ENCODE data around the gene LST1. TPM values are rescaled to one million over a fixed set of nuclear protein-coding genes. Genes with fewer than 3 reads are reported as not detected.

The LST1 gene
- polyA plus RNA-seq, 1 donor from 2014 or later: 20.5 TPM

- Mint-ChIP-seq H3K27ac (peak overlapping the region in 1 of 3 donors; percentile 45), H3K36me3 (peaks cover 2% of the 10 kb centered on the region), H3K9me3 (no peaks in the 10 kb centered on the region), H3K4me3 (peak overlapping the region in 1 of 4 donors; percentile 13), H3K4me1 (peaks cover 34 to 52% (median 44%) of the 10 kb centered on the region in 3 donors), H3K27me3 (no peaks in the 10 kb centered on the region)
Observed at GRCh38 chr6:31556307-31556706, 29.8 kb upstream of the LST1 start.

DNA sequence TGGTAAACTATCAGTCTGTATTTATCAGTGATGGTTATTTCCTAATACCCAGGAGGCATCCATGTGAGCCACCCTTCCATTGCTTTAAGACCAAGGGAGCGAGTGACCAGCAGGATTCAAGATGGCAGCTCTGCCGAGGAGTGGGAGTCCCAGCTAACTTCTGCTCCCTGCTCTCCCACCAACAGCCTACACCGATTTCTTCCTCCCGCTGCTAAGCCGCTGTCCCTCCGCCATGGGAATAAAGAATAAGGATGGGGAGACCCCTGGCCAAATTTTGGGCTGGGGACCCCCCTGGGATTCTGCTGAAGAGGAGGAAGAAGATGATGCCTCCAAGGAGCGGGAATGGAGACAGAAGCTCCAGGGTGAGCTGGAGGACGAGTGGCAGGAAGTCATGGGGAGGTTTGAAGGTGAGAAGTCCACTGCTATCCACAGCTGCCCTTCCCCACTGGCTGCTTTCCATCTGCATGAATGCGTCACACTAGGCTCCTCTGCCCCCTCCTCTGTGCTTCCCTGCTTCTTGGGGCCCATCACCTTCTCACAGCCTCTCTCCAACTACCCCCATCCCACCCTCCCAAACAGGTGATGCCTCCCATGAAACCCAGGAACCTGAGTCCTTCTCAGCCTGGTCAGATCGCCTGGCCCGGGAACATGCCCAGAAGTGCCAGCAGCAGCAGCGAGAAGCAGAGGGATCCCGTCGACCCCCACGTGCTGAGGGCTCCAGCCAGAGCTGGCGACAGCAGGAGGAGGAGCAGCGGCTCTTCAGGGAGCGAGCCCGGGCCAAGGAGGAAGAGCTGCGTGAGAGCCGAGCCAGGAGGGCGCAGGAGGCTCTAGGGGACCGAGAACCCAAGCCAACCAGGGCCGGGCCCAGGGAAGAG is 28.4 kb upstream of the LST1 start:
- H3K4me1 Mint-ChIP-seq: peaks cover 38 to 55% (median 49%) of the 10 kb centered on the region in 3 donors
- H3K27ac Mint-ChIP-seq: peak overlapping the region in 1 of 3 donors; percentile 98
- H3K27me3 Mint-ChIP-seq: no peaks in the 10 kb centered on the region
- H3K36me3 Mint-ChIP-seq: peaks cover 5% of the 10 kb centered on the region
- H3K9me3 Mint-ChIP-seq: no peaks in the 10 kb centered on the region
- H3K4me3 Mint-ChIP-seq: peak overlapping the region in 3 of 4 donors; percentile 32 to 94 (median 88)

DNA sequence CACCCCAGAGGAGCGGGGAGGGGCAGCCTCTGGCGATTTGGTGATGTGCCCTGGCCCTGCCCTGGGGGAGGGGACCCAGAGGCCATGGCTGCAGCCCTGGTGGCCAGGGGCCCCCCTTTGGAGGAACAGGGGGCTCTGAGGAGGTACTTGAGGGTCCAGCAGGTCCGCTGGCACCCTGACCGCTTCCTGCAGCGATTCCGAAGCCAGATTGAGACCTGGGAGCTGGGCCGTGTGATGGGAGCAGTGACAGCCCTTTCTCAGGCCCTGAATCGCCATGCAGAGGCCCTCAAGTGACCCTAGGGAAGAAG is 27.8 kb upstream of the LST1 start:
- H3K27me3 Mint-ChIP-seq: no peaks in the 10 kb centered on the region
- H3K4me3 Mint-ChIP-seq: peak overlapping the region; percentile 84 to 96 (median 91)
- peaks cover 5% of the 10 kb centered on the region for H3K36me3 Mint-ChIP-seq
- peak overlapping the region in 2 of 3 donors; percentile 95 to 98 for H3K27ac Mint-ChIP-seq
- peaks cover 43 to 60% (median 53%) of the 10 kb centered on the region in 3 donors for H3K4me1 Mint-ChIP-seq
- H3K9me3 Mint-ChIP-seq: no peaks in the 10 kb centered on the region

- Mint-ChIP-seq H3K4me1 (peaks cover 47 to 64% (median 58%) of the 10 kb centered on the region in 3 donors), H3K4me3 (peak overlapping the region; percentile 84 to 96 (median 91)), H3K9me3 (no peaks in the 10 kb centered on the region), H3K36me3 (peaks cover 6% of the 10 kb centered on the region), H3K27ac (peak overlapping the region; percentile 94 to 98 (median 95)), H3K27me3 (no peaks in the 10 kb centered on the region)
Observed at GRCh38 chr6:31558631-31559500, 27.2 kb upstream of the LST1 start.

DNA sequence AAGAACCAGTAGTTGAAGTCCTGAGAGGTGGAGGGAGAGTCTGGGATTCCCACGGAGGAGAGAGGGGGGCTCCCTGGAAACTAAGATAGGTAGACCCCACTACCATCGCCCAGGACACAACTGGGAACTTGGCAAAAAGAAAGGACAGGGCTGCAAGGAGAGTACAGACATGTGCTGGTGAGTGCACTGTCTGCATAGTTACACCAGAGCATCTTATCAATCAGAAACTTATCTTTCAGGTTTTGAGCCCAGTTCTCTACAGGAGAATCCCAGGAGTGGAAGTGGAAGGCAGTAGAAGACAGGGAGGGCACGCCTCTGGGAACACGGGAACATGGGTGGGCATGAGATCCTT is 26.5 kb upstream of the LST1 start:
- H3K4me3 Mint-ChIP-seq: peak overlapping the region; percentile 84 to 96 (median 91)
- no peaks in the 10 kb centered on the region for H3K9me3 Mint-ChIP-seq
- H3K27ac Mint-ChIP-seq: peak overlapping the region; percentile 94 to 98 (median 95)
- H3K4me1 Mint-ChIP-seq: peaks cover 47 to 65% (median 59%) of the 10 kb centered on the region in 3 donors
- H3K27me3 Mint-ChIP-seq: no peaks in the 10 kb centered on the region
- H3K36me3 Mint-ChIP-seq: peaks cover 7% of the 10 kb centered on the region

DNA sequence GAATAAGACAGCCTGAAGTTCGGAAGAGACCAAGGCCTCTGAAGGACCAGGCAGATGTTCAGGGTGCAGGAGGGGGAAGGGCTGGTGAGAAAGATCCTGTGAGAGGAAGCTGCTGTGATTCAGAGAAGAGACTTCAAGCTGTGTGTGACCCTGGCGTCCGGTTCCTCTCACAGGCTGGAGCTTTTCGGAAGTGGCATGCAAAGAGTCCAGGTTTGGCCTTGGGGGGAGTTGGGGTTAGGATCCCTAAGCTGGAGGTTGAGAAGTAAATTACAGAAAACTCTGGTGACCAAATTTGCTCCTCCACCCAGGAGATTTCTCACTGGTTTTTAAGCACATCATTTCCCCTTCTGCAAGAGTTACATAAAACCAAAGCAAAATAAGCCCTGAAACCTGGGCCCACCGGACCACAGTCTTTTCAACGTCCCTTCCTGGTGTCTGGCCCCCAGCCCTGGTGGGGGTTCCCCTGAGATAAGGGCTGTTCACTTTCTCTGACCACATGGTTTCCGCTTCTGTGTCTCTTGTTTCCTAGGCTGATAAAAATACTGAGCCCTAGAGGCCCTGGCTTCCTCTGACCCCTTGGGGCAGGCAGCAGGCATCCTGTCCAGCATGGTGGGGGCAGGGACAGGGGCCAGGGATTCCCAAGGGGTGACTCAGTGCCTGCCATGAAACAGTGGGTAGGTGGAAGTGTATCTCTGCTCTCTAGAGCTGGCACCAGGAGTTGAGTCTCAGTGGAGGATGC is 25.9 kb upstream of the LST1 start:
- H3K27me3 Mint-ChIP-seq: no peaks in the 10 kb centered on the region
- peak overlapping the region; percentile 84 to 96 (median 91) for H3K4me3 Mint-ChIP-seq
- H3K27ac Mint-ChIP-seq: peak overlapping the region; percentile 94 to 98 (median 95)
- peaks cover 7% of the 10 kb centered on the region for H3K36me3 Mint-ChIP-seq
- H3K4me1 Mint-ChIP-seq: peaks cover 48 to 66% (median 64%) of the 10 kb centered on the region in 3 donors
- H3K9me3 Mint-ChIP-seq: no peaks in the 10 kb centered on the region

DNA sequence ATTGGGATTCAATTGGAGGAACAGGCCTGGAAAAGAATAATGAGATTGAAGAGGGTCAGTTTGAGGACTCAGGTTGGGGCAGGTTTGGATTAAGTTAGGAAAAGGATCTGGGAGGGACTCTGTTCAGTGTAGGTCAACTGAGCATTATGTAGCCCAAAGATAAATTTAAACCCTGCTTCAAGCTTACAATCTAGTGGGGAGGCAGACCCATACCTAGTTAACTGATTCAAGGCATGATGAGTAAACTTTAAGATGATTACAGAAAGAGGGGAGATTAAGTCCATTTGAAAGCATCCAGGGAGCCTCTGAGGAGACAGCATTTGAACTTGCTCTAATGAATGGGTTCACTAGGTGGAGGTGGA is 25.4 kb upstream of the LST1 start:
- Mint-ChIP-seq H3K36me3 (peaks cover 11% of the 10 kb centered on the region), H3K4me1 (peaks cover 48 to 71% (median 69%) of the 10 kb centered on the region in 3 donors), H3K27ac (peak overlapping the region; percentile 94 to 98 (median 95))

DNA sequence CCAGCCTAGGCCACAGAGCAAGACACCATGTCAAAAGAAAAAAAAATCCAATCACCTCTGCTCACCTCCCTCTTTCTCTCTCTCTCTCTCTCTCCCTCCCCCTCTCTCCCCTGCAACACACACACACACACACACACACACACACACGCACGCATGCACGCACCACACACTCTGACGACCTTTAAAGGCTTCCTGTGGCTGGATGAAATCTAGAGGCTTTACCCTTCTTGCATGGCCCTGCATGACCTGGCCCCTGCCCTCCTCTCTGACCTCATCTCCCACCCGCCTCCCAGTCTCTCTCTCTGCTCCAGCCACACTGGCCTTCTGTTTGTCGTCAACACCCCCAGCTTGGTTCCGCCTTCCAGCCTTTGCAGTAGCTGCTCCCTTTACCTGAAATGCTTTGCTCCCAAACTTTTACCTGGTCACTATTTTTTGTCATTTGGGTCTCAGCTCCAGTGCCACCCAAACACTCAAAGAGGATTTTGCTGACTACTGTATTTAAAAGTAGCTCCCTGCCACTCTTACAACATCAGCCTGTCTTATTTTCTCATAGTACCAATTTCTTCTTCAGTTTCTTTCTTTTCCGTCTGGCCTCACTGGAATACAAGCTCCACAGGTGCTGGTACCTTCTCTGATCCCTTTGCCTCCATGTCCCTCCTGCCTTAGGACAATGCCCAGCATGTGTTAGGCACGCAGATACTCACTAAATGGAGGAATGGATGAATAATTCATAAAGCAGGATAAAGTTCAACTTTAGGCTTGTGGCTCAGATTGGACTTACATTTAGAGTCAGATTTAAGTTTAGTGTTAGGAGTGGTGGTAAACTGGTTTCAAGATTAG is 18.3 kb upstream of the LST1 start:
- H3K4me1 Mint-ChIP-seq: peaks cover 40 to 64% (median 62%) of the 10 kb centered on the region in 3 donors
- no peaks in the 10 kb centered on the region for H3K9me3 Mint-ChIP-seq
- no peaks in the 10 kb centered on the region for H3K27me3 Mint-ChIP-seq
- peaks cover 6% of the 10 kb centered on the region for H3K36me3 Mint-ChIP-seq
- peak overlapping the region in 3 of 4 donors; percentile 19 to 80 (median 25) for H3K4me3 Mint-ChIP-seq
- peak overlapping the region; percentile 51 to 99 (median 93) for H3K27ac Mint-ChIP-seq

More for the DNA sequence above, 25.4 kb upstream of the LST1 start:
- H3K4me3 Mint-ChIP-seq: peak overlapping the region; percentile 84 to 96 (median 91)
- H3K9me3 Mint-ChIP-seq: no peaks in the 10 kb centered on the region
- no peaks in the 10 kb centered on the region for H3K27me3 Mint-ChIP-seq

DNA sequence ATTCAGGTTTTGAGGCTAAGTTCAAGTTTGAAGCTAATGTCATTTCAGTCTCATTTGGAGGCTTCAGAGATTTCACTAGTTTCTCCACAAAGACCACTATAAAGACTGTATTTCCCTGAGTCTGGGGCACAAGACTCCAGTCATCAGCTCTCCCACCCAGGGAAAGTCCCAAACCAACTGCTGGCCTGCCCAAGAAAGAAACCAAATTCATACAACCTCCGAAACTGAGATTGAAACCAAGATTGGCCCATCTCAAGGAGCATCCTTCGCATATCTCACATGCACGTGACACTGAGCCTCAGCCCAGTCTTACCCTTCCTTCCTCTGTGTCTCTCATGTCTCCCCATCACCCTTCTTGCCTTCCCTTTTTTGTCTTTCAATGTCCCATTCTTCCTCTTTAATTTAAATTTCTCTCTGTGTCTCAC is 17.5 kb upstream of the LST1 start:
- Mint-ChIP-seq H3K27ac (peak overlapping the region; percentile 51 to 99 (median 93)), H3K9me3 (no peaks in the 10 kb centered on the region), H3K36me3 (peaks cover 6% of the 10 kb centered on the region), H3K4me1 (peaks cover 34 to 63% (median 63%) of the 10 kb centered on the region in 3 donors), H3K4me3 (peak overlapping the region; percentile 19 to 85 (median 41)), H3K27me3 (no peaks in the 10 kb centered on the region)

- Mint-ChIP-seq H3K27me3 (peaks cover 1% of the 10 kb centered on the region), H3K36me3 (peaks cover 4% of the 10 kb centered on the region), H3K9me3 (no peaks in the 10 kb centered on the region), H3K4me3 (peak overlapping the region; percentile 42 to 70 (median 54)), H3K27ac (peak overlapping the region; percentile 39 to 93 (median 51)), H3K4me1 (peaks cover 32 to 70% (median 68%) of the 10 kb centered on the region in 3 donors)
Observed at GRCh38 chr6:31569861-31570536, 16.1 kb upstream of the LST1 start.

DNA sequence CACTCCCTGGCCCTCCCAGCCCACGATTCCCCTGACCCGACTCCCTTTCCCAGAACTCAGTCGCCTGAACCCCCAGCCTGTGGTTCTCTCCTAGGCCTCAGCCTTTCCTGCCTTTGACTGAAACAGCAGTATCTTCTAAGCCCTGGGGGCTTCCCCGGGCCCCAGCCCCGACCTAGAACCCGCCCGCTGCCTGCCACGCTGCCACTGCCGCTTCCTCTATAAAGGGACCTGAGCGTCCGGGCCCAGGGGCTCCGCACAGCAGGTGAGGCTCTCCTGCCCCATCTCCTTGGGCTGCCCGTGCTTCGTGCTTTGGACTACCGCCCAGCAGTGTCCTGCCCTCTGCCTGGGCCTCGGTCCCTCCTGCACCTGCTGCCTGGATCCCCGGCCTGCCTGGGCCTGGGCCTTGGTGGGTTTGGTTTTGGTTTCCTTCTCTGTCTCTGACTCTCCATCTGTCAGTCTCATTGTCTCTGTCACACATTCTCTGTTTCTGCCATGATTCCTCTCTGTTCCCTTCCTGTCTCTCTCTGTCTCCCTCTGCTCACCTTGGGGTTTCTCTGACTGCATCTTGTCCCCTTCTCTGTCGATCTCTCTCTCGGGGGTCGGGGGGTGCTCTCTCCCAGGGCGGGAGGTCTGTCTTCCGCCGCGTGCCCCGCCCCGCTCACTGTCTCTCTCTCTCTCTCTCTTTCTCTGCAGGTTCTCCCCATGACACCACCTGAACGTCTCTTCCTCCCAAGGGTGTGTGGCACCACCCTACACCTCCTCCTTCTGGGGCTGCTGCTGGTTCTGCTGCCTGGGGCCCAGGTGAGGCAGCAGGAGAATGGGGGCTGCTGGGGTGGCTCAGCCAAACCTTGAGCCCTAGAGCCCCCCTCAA is 13.8 kb upstream of the LST1 start, which contains the start of gene LTA:
Gene LTA (plus strand): TSS at position 249 of the 871 bp plus-strand sequence. CDS start 454 bp downstream, at position 703.
- Mint-ChIP-seq H3K9me3 (no peaks in the 10 kb centered on the region), H3K4me1 (peaks cover 38 to 79% (median 76%) of the 10 kb centered on the region in 3 donors), H3K4me3 (peak within 1 kb of the TSS; percentile 93 to 99 (median 99)), H3K27me3 (peaks cover 1% of the 10 kb centered on the region), H3K27ac (peak within 1 kb of the TSS; percentile 92 to 100 (median 98)), H3K36me3 (peaks cover 3% of the 10 kb centered on the region)

GRCh38 chr6:31573239-31574105 is 12.6 kb upstream of the LST1 start:
- H3K9me3 Mint-ChIP-seq: no peaks in the 10 kb centered on the region
- H3K4me3 Mint-ChIP-seq: peak overlapping the region; percentile 93 to 99 (median 99)
- peaks cover 1% of the 10 kb centered on the region for H3K27me3 Mint-ChIP-seq
- peaks cover 3% of the 10 kb centered on the region for H3K36me3 Mint-ChIP-seq
- peak overlapping the region; percentile 92 to 100 (median 98) for H3K27ac Mint-ChIP-seq
- peaks cover 33 to 77% (median 71%) of the 10 kb centered on the region in 3 donors for H3K4me1 Mint-ChIP-seq

Data from IgD-negative memory B cell (primary cell).